IMR-90 (cell line): Measurements from ENCODE around the gene MGAT3. TPM values are rescaled to one million over a fixed set of nuclear protein-coding genes. Genes with fewer than 3 reads are reported as not detected.

Source experiments
- ATAC-seq: fragments of 200-7000 bp; cut with Tn5 transposase; 2 replicates; pipeline ENCODE4 v1.9.1; 2020; ENCODE audit warnings: low read depth, mild to moderate bottlenecking, moderate library complexity
- BruUV-seq: library from RNA; stranded (reverse); fragments of 400-500 nt; replicated peaks from 2 replicates; lab custom pipeline; 2021; lab: Mats Ljungman, UMichigan
- CTCF ChIA-PET: fragments of 300-600 bp; formaldehyde crosslinking; extraction: SDS; loops from one replicate; lab custom pipeline; 2021; ENCODE audit warnings: antibody characterized with exemption; lab: Yijun Ruan, JAX
- POLR2A ChIA-PET: fragments of 300-600 bp; sonication (Branson Sonifier 250); formaldehyde crosslinking; loops from one replicate; lab custom pipeline; 2022; ENCODE audit warnings: antibody characterized with exemption; ENCODE audit not compliant: unreplicated experiment; lab: Charles Lee
- DNase-seq: peaks from one replicate; pipeline ENCODE4 v3.0.0; 2013
- H2AFZ ChIP-seq: replicated peaks from 2 replicates; pipeline ENCODE3; 2013; ENCODE audit warnings: low read length, mild to moderate bottlenecking; ENCODE audit not compliant: poor library complexity
- H2AK5ac ChIP-seq: 2 replicates; pipeline ENCODE4 v1.6.1; 2013; ENCODE audit warnings: low read depth, low read length, inconsistent platforms
- H2AK9ac ChIP-seq: replicated peaks from 2 replicates; pipeline ENCODE3; 2013; ENCODE audit warnings: mild to moderate bottlenecking, low read depth, low read length, moderate library complexity; ENCODE audit not compliant: poor library complexity
- H2BK120ac ChIP-seq: 2 replicates; pipeline ENCODE4 v1.6.1; 2013; ENCODE audit warnings: low read depth, low read length, inconsistent platforms
- H2BK15ac ChIP-seq: 3 replicates; pipeline ENCODE4 v1.6.1; 2013; ENCODE audit warnings: low read depth, low read length, inconsistent platforms
- H2BK20ac ChIP-seq: 2 replicates; pipeline ENCODE4 v1.6.1; 2013; ENCODE audit warnings: low read depth, mild to moderate bottlenecking, inconsistent platforms, low read length, moderate library complexity
- H2BK5ac ChIP-seq: 2 replicates; pipeline ENCODE4 v1.6.1; 2013; ENCODE audit warnings: mild to moderate bottlenecking, low read depth, low read length, inconsistent platforms; ENCODE audit not compliant: poor library complexity, severe bottlenecking
- H3K14ac ChIP-seq: replicated peaks from 2 replicates; pipeline ENCODE4 v1.6.1; 2013; ENCODE audit warnings: low read depth, low read length, inconsistent platforms
- H3K18ac ChIP-seq: 2 replicates; pipeline ENCODE4 v1.6.1; 2013; ENCODE audit warnings: low read depth, low read length, control low read depth
- H3K23ac ChIP-seq: 2 replicates; pipeline ENCODE4 v1.6.1; 2013; ENCODE audit warnings: low read depth, low read length, inconsistent platforms
- H3K27ac ChIP-seq: 2 replicates; pipeline ENCODE4 v1.5.1; 2013; ENCODE audit warnings: mild to moderate bottlenecking, control low read depth, low read length; ENCODE audit not compliant: insufficient read depth
- H3K27me3 ChIP-seq: 2 replicates; pipeline ENCODE4 v1.6.1; 2013; ENCODE audit warnings: low read length; ENCODE audit not compliant: control insufficient read depth, insufficient read depth
- H3K36me3 ChIP-seq: 2 replicates; pipeline ENCODE4 v1.6.1; 2013; ENCODE audit warnings: low read length, mixed read lengths; ENCODE audit not compliant: control insufficient read depth, insufficient read depth
- H3K4ac ChIP-seq: 2 replicates; pipeline ENCODE4 v1.6.1; 2013; ENCODE audit warnings: low read depth, low read length, inconsistent platforms
- H3K4me1 ChIP-seq: 2 replicates; pipeline ENCODE4 v1.6.1; 2013; ENCODE audit warnings: low read length, mixed read lengths; ENCODE audit not compliant: control insufficient read depth, insufficient read depth
- H3K4me2 ChIP-seq: 2 replicates; pipeline ENCODE4 v1.6.1; 2013; ENCODE audit warnings: low read depth, mild to moderate bottlenecking, control low read depth, low read length, moderate library complexity
- H3K4me3 ChIP-seq: 2 replicates; pipeline ENCODE4 v1.5.1; 2013; ENCODE audit warnings: low read depth, mild to moderate bottlenecking, control low read depth, low read length, moderate library complexity; ENCODE audit not compliant: insufficient read depth
- H3K56ac ChIP-seq: 2 replicates; pipeline ENCODE4 v1.6.1; 2013; ENCODE audit warnings: low read length, inconsistent platforms; ENCODE audit not compliant: insufficient read depth; ENCODE audit errors: extremely low read depth
- H3K79me1 ChIP-seq, 2 experiments: 2 replicates each; pipeline ENCODE4 v1.6.1; 2013; ENCODE audit warnings: low read length in 2 of 2, inconsistent platforms in 1 of 2, low read depth in 1 of 2
- H3K9ac ChIP-seq: 2 replicates; pipeline ENCODE4 v1.6.1; 2013; ENCODE audit warnings: low read depth, low read length, control low read depth
- H3K9me1 ChIP-seq: 2 replicates; pipeline ENCODE4 v1.6.1; 2013; ENCODE audit warnings: low read length, inconsistent platforms; ENCODE audit not compliant: insufficient read depth
- H3K9me3 ChIP-seq: 2 replicates; pipeline ENCODE4 v1.6.1; 2013; ENCODE audit warnings: low read length; ENCODE audit not compliant: control insufficient read depth, insufficient read depth
- H4K20me1 ChIP-seq: 2 replicates; pipeline ENCODE4 v1.6.1; 2013; ENCODE audit warnings: low read length, inconsistent platforms; ENCODE audit not compliant: insufficient read depth
- H4K5ac ChIP-seq: 2 replicates; pipeline ENCODE4 v1.6.1; 2013; ENCODE audit warnings: mild to moderate bottlenecking, low read depth, low read length, control low read depth
- H4K8ac ChIP-seq, 2 experiments: 2 replicates each; pipeline ENCODE4 v1.6.1; 2013; ENCODE audit warnings: low read depth in 2 of 2, low read length in 2 of 2, control low read depth in 1 of 2, inconsistent platforms in 1 of 2
- H4K91ac ChIP-seq: 2 replicates; pipeline ENCODE4 v1.6.1; 2013; ENCODE audit warnings: low read depth, low read length, inconsistent platforms; ENCODE audit not compliant: insufficient read depth
- BHLHE40 ChIP-seq: fragments of 150-350 bp; IDR thresholded peaks from 2 replicates; pipeline ENCODE4 v1.6.1; 2016; ENCODE audit warnings: mild to moderate bottlenecking, low read depth, low read length
- CHD1 ChIP-seq: IDR thresholded peaks from 2 replicates; pipeline ENCODE4 v1.6.1; 2012; ENCODE audit warnings: low read depth, low read length, improper control_type of control experiment
- ELK1 ChIP-seq: fragments of 150-350 bp; IDR thresholded peaks from 2 replicates; pipeline ENCODE4 v1.6.1; 2016; ENCODE audit warnings: low read depth, mild to moderate bottlenecking, low read length, moderate library complexity, borderline replicate concordance
- FOS ChIP-seq: fragments of 150-350 bp; IDR thresholded peaks from 2 replicates; pipeline ENCODE4 v1.6.1; 2016; ENCODE audit warnings: low read depth, low read length
- MAFK ChIP-seq: IDR thresholded peaks from 2 replicates; pipeline ENCODE4 v1.6.1; 2012; ENCODE audit warnings: low read depth, low read length, improper control_type of control experiment
- MAZ ChIP-seq: IDR thresholded peaks from 2 replicates; pipeline ENCODE4 v1.6.1; 2012; ENCODE audit warnings: low read depth, mild to moderate bottlenecking, low read length, improper control_type of control experiment, moderate library complexity, borderline replicate concordance
- NFE2L2 ChIP-seq: fragments of 150-350 bp; IDR thresholded peaks from 2 replicates; pipeline ENCODE4 v1.6.1; 2016; ENCODE audit warnings: low read depth, mild to moderate bottlenecking, low read length
- POLR2A ChIP-seq: IDR thresholded peaks from 2 replicates; pipeline ENCODE4 v1.6.1; 2012; ENCODE audit warnings: mild to moderate bottlenecking, low read depth, low read length
- RAD21 ChIP-seq: IDR thresholded peaks from 2 replicates; pipeline ENCODE4 v1.6.1; 2012; ENCODE audit warnings: low read length, improper control_type of control experiment
- RCOR1 ChIP-seq: IDR thresholded peaks from 2 replicates; pipeline ENCODE4 v1.6.1; 2012; ENCODE audit warnings: mild to moderate bottlenecking, low read length, improper control_type of control experiment; ENCODE audit not compliant: insufficient replicate concordance
- RFX5 ChIP-seq: IDR thresholded peaks from 2 replicates; pipeline ENCODE4 v1.8.0; 2012; ENCODE audit warnings: low read depth, mild to moderate bottlenecking, low read length, moderate library complexity
- SMC3 ChIP-seq: fragments of 150-350 bp; IDR thresholded peaks from 2 replicates; pipeline ENCODE4 v1.6.1; 2016; ENCODE audit warnings: low read depth, mild to moderate bottlenecking, antibody characterized with exemption, low read length, moderate library complexity
- WGBS, 2 experiments: methylation state at CpG; one replicate each; pipeline versions ENCODE4 v1.1.5 to v1.1.7; 2013; ENCODE audit warnings: missing lambda C conversion rate in 2 of 2; ENCODE audit not compliant: insufficient read length in 1 of 2; ENCODE audit errors: extremely low coverage in 2 of 2; 5-methylcytosine and 5-hydroxymethylcytosine counted together
- dilution Hi-C: fragments of 300-500 bp; cut with HindIII; formaldehyde crosslinking; loops from one replicate; pipeline ENCODE4 v1.14.3; 2018; ENCODE audit warnings: low sequenced_read_pairs; ENCODE audit not compliant: unreplicated experiment
- in situ Hi-C: fragments of 300-500 bp; cut with MboI; formaldehyde crosslinking; loops from 3 replicates; pipeline ENCODE4 v1.14.3; 2019; ENCODE audit warnings: low sequenced_read_pairs, inconsistent platforms, mixed read lengths
- intact Hi-C: fragments of 100-400 bp; cut with micrococcal nuclease; formaldehyde crosslinking; loops from 2 replicates; pipeline ENCODE4 v1.10.0; 2022
- polyA plus RNA-seq, 3 experiments: library from polyadenylated mRNA; depleted of rRNA; stranded (reverse); fragments of >200 nt; gene quantifications; 2 replicates each; pipeline ENCODE4 v1.2.3, GENCODE V29; 2012; ENCODE audit warnings: low replicate concordance in 1 of 3
- total RNA-seq: library from RNA; depleted of rRNA; stranded (reverse); fragments of >200 nt; gene quantifications from 2 replicates; pipeline ENCODE4 v1.2.3, GENCODE V29; 2012
- TF ChIP-seq, protein P1 (sequence below): conservative IDR thresholded peaks from 2 replicates; pipeline ENCODE4 v1.5.1; 2012; ENCODE audit warnings: mild to moderate bottlenecking, low read depth, low read length, improper control_type of control experiment

The MGAT3 gene
- total and polyA plus RNA-seq, 2 of the 4 experiments (the other 2 are of a cell fraction) = 0.36 to 1.1 TPM

GRCh38 chr22:39517470-39517869 is 60.7 kb downstream of the MGAT3 start:
- no peak overlapping the region for H2BK20ac ChIP-seq
- H3K18ac ChIP-seq = no peak overlapping the region
- H3K14ac ChIP-seq = no peak overlapping the region
- no peak overlapping the region for H3K4me2 ChIP-seq
- ChIA-PET POLR2A (no interaction called here), CTCF (interaction anchor here (0.6 kb wide), 1 partner anchor 628 kb away, joined by 4 read pairs; no protein-coding TSS in a partner anchor)
- H2BK5ac ChIP-seq = no peak overlapping the region
- H3K9me3 ChIP-seq = no peaks in the 10 kb centered on the region
- intact Hi-C loops (loop anchor here (5.0 kb wide), 1 partner anchor 175 kb away; no protein-coding TSS in a partner anchor), dilution Hi-C loops (no loop called here), in situ Hi-C loops (loop anchor here (10.0 kb wide), 1 partner anchor 113 kb away; no protein-coding TSS in a partner anchor)
- no peak overlapping the region for H3K27ac ChIP-seq
- no peak overlapping the region for H3K9ac ChIP-seq
- no peaks in the 10 kb centered on the region for H3K27me3 ChIP-seq
- H3K23ac ChIP-seq = no peak overlapping the region
- H2AFZ ChIP-seq = no peak overlapping the region
- no peaks in the 10 kb centered on the region for H3K9me1 ChIP-seq
- H3K36me3 ChIP-seq = peaks cover 39% of the 10 kb centered on the region
- no peak overlapping the region for H2BK120ac ChIP-seq
- no peak overlapping the region for H4K5ac ChIP-seq
- peaks cover 35 to 60% of the 10 kb centered on the region in 2 experiments for H3K79me1 ChIP-seq
- no peak for DNase-seq
- no peak for ATAC-seq
- H3K56ac ChIP-seq = no peak overlapping the region
- no peak for TF ChIP-seq NFE2L2
- TF ChIP-seq BHLHE40 = no peak
- no peak for TF ChIP-seq CHD1
- TF ChIP-seq MAZ = no peak
- no peak for TF ChIP-seq RAD21
- TF ChIP-seq, protein P1, sequence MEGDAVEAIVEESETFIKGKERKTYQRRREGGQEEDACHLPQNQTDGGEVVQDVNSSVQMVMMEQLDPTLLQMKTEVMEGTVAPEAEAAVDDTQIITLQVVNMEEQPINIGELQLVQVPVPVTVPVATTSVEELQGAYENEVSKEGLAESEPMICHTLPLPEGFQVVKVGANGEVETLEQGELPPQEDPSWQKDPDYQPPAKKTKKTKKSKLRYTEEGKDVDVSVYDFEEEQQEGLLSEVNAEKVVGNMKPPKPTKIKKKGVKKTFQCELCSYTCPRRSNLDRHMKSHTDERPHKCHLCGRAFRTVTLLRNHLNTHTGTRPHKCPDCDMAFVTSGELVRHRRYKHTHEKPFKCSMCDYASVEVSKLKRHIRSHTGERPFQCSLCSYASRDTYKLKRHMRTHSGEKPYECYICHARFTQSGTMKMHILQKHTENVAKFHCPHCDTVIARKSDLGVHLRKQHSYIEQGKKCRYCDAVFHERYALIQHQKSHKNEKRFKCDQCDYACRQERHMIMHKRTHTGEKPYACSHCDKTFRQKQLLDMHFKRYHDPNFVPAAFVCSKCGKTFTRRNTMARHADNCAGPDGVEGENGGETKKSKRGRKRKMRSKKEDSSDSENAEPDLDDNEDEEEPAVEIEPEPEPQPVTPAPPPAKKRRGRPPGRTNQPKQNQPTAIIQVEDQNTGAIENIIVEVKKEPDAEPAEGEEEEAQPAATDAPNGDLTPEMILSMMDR = no peak
- no peak for TF ChIP-seq MAFK
- no peak for TF ChIP-seq FOS
- TF ChIP-seq POLR2A = no peak
- TF ChIP-seq RCOR1 = no peak
- no peak for TF ChIP-seq ELK1
- no peak for TF ChIP-seq RFX5
- TF ChIP-seq SMC3 = no peak
- no peak overlapping the region for H2AK9ac ChIP-seq
- WGBS, 2 experiments = 85% methylated on average over 3 of the region's 3 CpGs; no CpG with 5 or more reads in 1 of the 2 experiments
- no peak overlapping the region for H3K4me3 ChIP-seq
- H4K20me1 ChIP-seq = peaks cover 34% of the 10 kb centered on the region
- no peak overlapping the region for H4K91ac ChIP-seq
- H3K4ac ChIP-seq = no peak overlapping the region
- H2BK15ac ChIP-seq = no peak overlapping the region
- H4K8ac ChIP-seq = no peak overlapping the region
- 0 out of 2 replicates have a peak overlapping the region, but pooled peaks have one; percentile 2 for H2AK5ac ChIP-seq
- H3K4me1 ChIP-seq = peaks cover 4% of the 10 kb centered on the region
- BruUV-seq = no TSS peak
